Hepatocyte (in vitro differentiated cells): ENCODE measurements around the gene SLC12A6. TPM values are rescaled to one million over a fixed set of nuclear protein-coding genes. Genes with fewer than 3 reads are reported as not detected.

ENCODE experiments used
- DNase-seq: peaks from one replicate; pipeline ENCODE4 v3.0.0-alpha.2; 2016; ENCODE audit warnings: low spot score
- H2AFZ ChIP-seq: fragments of 200-600 bp; sonication (generic); 2 replicates; pipeline ENCODE4 v1.6.0; 2016; ENCODE audit warnings: antibody characterized with exemption, mild to moderate bottlenecking
- H3K27ac ChIP-seq: fragments of 200-600 bp; sonication (generic); 2 replicates; pipeline ENCODE4 v1.5.1; 2016; ENCODE audit warnings: mild to moderate bottlenecking
- H3K27me3 ChIP-seq: fragments of 200-600 bp; sonication (generic); 2 replicates; pipeline ENCODE4 v1.6.1; 2016
- H3K36me3 ChIP-seq: fragments of 200-600 bp; sonication (generic); replicated peaks from 2 replicates; pipeline ENCODE4 v1.5.1; 2016; ENCODE audit warnings: low read depth; ENCODE audit not compliant: insufficient read depth
- H3K4me1 ChIP-seq: fragments of 200-600 bp; sonication (generic); 2 replicates; pipeline ENCODE4 v1.5.1; 2016; ENCODE audit warnings: mild to moderate bottlenecking, moderate library complexity; ENCODE audit not compliant: insufficient read depth
- H3K4me2 ChIP-seq: fragments of 200-600 bp; sonication (generic); 2 replicates; pipeline ENCODE4 v1.6.0; 2016
- H3K4me3 ChIP-seq: fragments of 200-600 bp; sonication (generic); 2 replicates; pipeline ENCODE4 v1.5.1; 2016; ENCODE audit warnings: mild to moderate bottlenecking
- H3K79me2 ChIP-seq: fragments of 200-600 bp; sonication (generic); 2 replicates; pipeline ENCODE4 v1.6.0; 2017; ENCODE audit warnings: mild to moderate bottlenecking
- H3K9me2 ChIP-seq: fragments of 200-600 bp; sonication (generic); replicated peaks from 2 replicates; pipeline ENCODE4 v1.6.0; 2017; ENCODE audit warnings: mild to moderate bottlenecking; ENCODE audit not compliant: insufficient read depth
- H3K9me3 ChIP-seq: fragments of 200-600 bp; sonication (generic); 2 replicates; pipeline ENCODE4 v1.5.1; 2016; ENCODE audit warnings: low read depth, mild to moderate bottlenecking
- H4K20me1 ChIP-seq: fragments of 200-600 bp; sonication (generic); 2 replicates; pipeline ENCODE4 v1.6.0; 2016; ENCODE audit warnings: mild to moderate bottlenecking; ENCODE audit not compliant: insufficient read depth, poor library complexity, severe bottlenecking
- CTCF ChIP-seq: fragments of 200-600 bp; sonication (generic); IDR thresholded peaks from 2 replicates; pipeline ENCODE4 v1.5.1; 2016; ENCODE audit warnings: antibody characterized with exemption, mild to moderate bottlenecking; ENCODE audit not compliant: poor library complexity
- EZH2 ChIP-seq: fragments of 200-600 bp; sonication (generic); IDR thresholded peaks from 2 replicates; pipeline ENCODE4 v1.6.1; 2016; ENCODE audit warnings: antibody characterized with exemption, mild to moderate bottlenecking, borderline replicate concordance
- EZH2phosphoT487 ChIP-seq: fragments of 200-600 bp; sonication (generic); IDR thresholded peaks from one replicate; pipeline ENCODE4 v1.6.1; 2018; ENCODE audit warnings: antibody characterized with exemption, mild to moderate bottlenecking, low read depth, moderate library complexity; ENCODE audit not compliant: unreplicated experiment, severe bottlenecking
- WGBS: methylation state at CpG from one replicate; pipeline ENCODE4 v1.1.6; 2016; ENCODE audit warnings: low lambda C conversion rate; ENCODE audit errors: missing lambda C conversion rate; 5-methylcytosine and 5-hydroxymethylcytosine counted together
- polyA plus RNA-seq: library from polyadenylated mRNA; unstranded; fragments of >200 nt; fragmentation: Nextera tagmentation; extraction: Ambion mirVana; gene quantifications from 2 replicates; pipeline ENCODE4 v1.2.1, GENCODE V29; 2016
- total RNA-seq: library from RNA; depleted of rRNA; stranded (reverse); fragments of >200 nt; gene quantifications from 2 replicates; pipeline ENCODE4 v1.2.3, GENCODE V29; 2014

Gene SLC12A6
- total and polyA plus RNA-seq, 2 experiments from 2014 or later: 7.4 to 13.1 TPM

- H3K36me3 ChIP-seq: no peaks in the 10 kb centered on the region
- H3K27ac ChIP-seq: no peak overlapping the region
- no peak overlapping the region for H3K4me2 ChIP-seq
- no peaks in the 10 kb centered on the region for H4K20me1 ChIP-seq
- WGBS: 89% methylated on average over 6 of the region's 6 CpGs
- H3K79me2 ChIP-seq: no peaks in the 10 kb centered on the region
- DNase-seq: no peak
- no peak overlapping the region for H3K4me3 ChIP-seq
- no peak overlapping the region for H2AFZ ChIP-seq
- H3K27me3 ChIP-seq: no peaks in the 10 kb centered on the region
- TF ChIP-seq CTCF (no peak), EZH2 (no peak), EZH2phosphoT487 (no peak)
- H3K9me2 ChIP-seq: no peaks in the 10 kb centered on the region
- no peaks in the 10 kb centered on the region for H3K9me3 ChIP-seq
- no peaks in the 10 kb centered on the region for H3K4me1 ChIP-seq
Measured at GRCh38 chr15:34233614-34234013, 104.0 kb downstream of the SLC12A6 start.

- DNase-seq: no peak
- Histone ChIP-seq H3K9me2 (no peaks in the 10 kb centered on the region), H3K4me1 (no peaks in the 10 kb centered on the region), H2AFZ (peak overlapping the region; percentile 93), H4K20me1 (no peaks in the 10 kb centered on the region), H3K4me3 (peak overlapping the region; percentile 40), H3K79me2 (peaks cover 29% of the 10 kb centered on the region), H3K27me3 (no peaks in the 10 kb centered on the region), H3K36me3 (no peaks in the 10 kb centered on the region), H3K4me2 (peak overlapping the region; percentile 76), H3K9me3 (no peaks in the 10 kb centered on the region), H3K27ac (peak overlapping the region; percentile 89)
- TF ChIP-seq EZH2phosphoT487: no peak
- TF ChIP-seq EZH2: no peak
- no peak for TF ChIP-seq CTCF
- 93% methylated on average over 24 of the region's 24 CpGs for WGBS
Measured at GRCh38 chr15:34223904-34224596, 113.5 kb downstream of the SLC12A6 start.

- no peaks in the 10 kb centered on the region for H3K9me3 ChIP-seq
- H3K4me1 ChIP-seq: no peaks in the 10 kb centered on the region
- H3K27me3 ChIP-seq: no peaks in the 10 kb centered on the region
- no peak overlapping the region for H3K27ac ChIP-seq
- no peak for DNase-seq
- no peaks in the 10 kb centered on the region for H3K79me2 ChIP-seq
- no peaks in the 10 kb centered on the region for H3K36me3 ChIP-seq
- no peak overlapping the region for H3K4me2 ChIP-seq
- no peaks in the 10 kb centered on the region for H4K20me1 ChIP-seq
- TF ChIP-seq CTCF (no peak), EZH2phosphoT487 (no peak), EZH2 (no peak)
- no peak overlapping the region for H3K4me3 ChIP-seq
- 88% methylated on average over 7 of the region's 7 CpGs for WGBS
- no peak overlapping the region for H2AFZ ChIP-seq
- H3K9me2 ChIP-seq: no peaks in the 10 kb centered on the region
Measured at GRCh38 chr15:34217587-34218225, 119.9 kb downstream of the SLC12A6 start.
